K562 (cell line): ENCODE data around the gene COQ8B. TPM values are rescaled to one million over a fixed set of nuclear protein-coding genes. Genes with fewer than 3 reads are reported as not detected.

ENCODE experiments used
- ATAC-seq: fragments of 200-7000 bp; cut with Tn5 transposase; 3 replicates; pipeline ENCODE4 v1.9.1; 2020; ENCODE audit warnings: moderate library complexity
- BruUV-seq: library from RNA; stranded (reverse); fragments of 400-500 nt; replicated peaks from 2 replicates; lab custom pipeline; 2021; lab: Mats Ljungman, UMichigan
- CTCF ChIA-PET: fragments of 300-600 bp; formaldehyde crosslinking; extraction: SDS; loops from one replicate; lab custom pipeline; 2021; ENCODE audit warnings: low intra/inter-chr PET ratio; lab: Yijun Ruan, JAX
- POLR2A ChIA-PET: fragments of 300-600, 350-650 bp; sonication (Branson Sonifier 250); formaldehyde crosslinking; extraction: SDS; loops from one replicate; lab custom pipeline; 2021; ENCODE audit warnings: antibody characterized with exemption, inconsistent platforms; lab: Yijun Ruan, JAX
- DNase-seq, 4 experiments: peaks; one replicate each; pipeline versions ENCODE4 v3.0.0 to v3.0.0-alpha.2; 2011 to 2018; ENCODE audit warnings: low spot score in 3 of 4, mixed read lengths in 3 of 4; ENCODE audit errors: extremely low read depth in 1 of 4
- FAIRE-seq: peaks from 2 replicates; lab custom pipeline; 2011; peaks lifted over from hg19 to GRCh38; lab: Jason Lieb, UNC
- H2AFZ ChIP-seq: 2 replicates; pipeline ENCODE4 v1.6.0; 2011; ENCODE audit warnings: low read depth, low read length, control low read depth, inconsistent platforms
- H3K27ac ChIP-seq: fragments of 200-600 bp; 3 replicates; pipeline ENCODE4 v1.8.0; 2011; ENCODE audit warnings: low read depth, mild to moderate bottlenecking, control low read depth, inconsistent platforms, low read length, moderate library complexity, mixed read lengths; ENCODE audit errors: extremely low read depth
- H3K27me3 ChIP-seq, 2 experiments: fragments of 300-600 bp in 1 of 2; 2 replicates in 1 of 2; 3 replicates in 1 of 2; pipeline versions ENCODE4 v1.6.0 to v1.8.0; 2011; ENCODE audit warnings: inconsistent platforms in 2 of 2, low read length in 2 of 2, mild to moderate bottlenecking in 1 of 2, mixed read lengths in 1 of 2, moderate library complexity in 1 of 2; ENCODE audit not compliant: control insufficient read depth in 2 of 2, insufficient read depth in 2 of 2
- H3K36me3 ChIP-seq: fragments of 300-600 bp; 3 replicates; pipeline ENCODE4 v1.8.0; 2011; ENCODE audit warnings: mild to moderate bottlenecking, low read length, inconsistent platforms; ENCODE audit not compliant: control insufficient read depth, insufficient read depth
- H3K4me1 ChIP-seq, 2 experiments: fragments of 200-600 bp in 1 of 2; replicated peaks in 1 of 2; 2 replicates in 1 of 2; 3 replicates in 1 of 2; pipeline versions ENCODE4 v1.5.1 to v1.8.0; 2011; ENCODE audit warnings: inconsistent platforms in 2 of 2, low read length in 2 of 2, mild to moderate bottlenecking in 1 of 2, mixed read lengths in 1 of 2, moderate library complexity in 1 of 2; ENCODE audit not compliant: control insufficient read depth in 2 of 2, insufficient read depth in 2 of 2
- H3K4me2 ChIP-seq: 2 replicates; pipeline ENCODE4 v1.6.1; 2011; ENCODE audit warnings: low read length, control low read depth, inconsistent platforms, mixed read lengths; ENCODE audit not compliant: insufficient read depth
- H3K4me3 ChIP-seq: fragments of 200-600 bp; sonication (generic), shearing (Covaris generic); 2 replicates; pipeline ENCODE4 v1.5.1; 2016; ENCODE audit warnings: control low read depth, inconsistent platforms
- H3K79me2 ChIP-seq: fragments of 200-600 bp; 3 replicates; pipeline ENCODE4 v1.8.0; 2011; ENCODE audit warnings: low read length, inconsistent platforms; ENCODE audit not compliant: control insufficient read depth, insufficient read depth
- H3K9ac ChIP-seq, 2 experiments: 2 replicates each; pipeline versions ENCODE4 v1.6.0 to v1.6.1; 2011; ENCODE audit warnings: low read depth in 2 of 2, low read length in 2 of 2, control low read depth in 1 of 2, inconsistent platforms in 1 of 2, mild to moderate bottlenecking in 1 of 2, mixed read lengths in 1 of 2; ENCODE audit not compliant: insufficient read depth in 1 of 2
- H3K9me1 ChIP-seq: one replicate; pipeline ENCODE4 v1.6.0; 2011; ENCODE audit warnings: inconsistent platforms, mild to moderate bottlenecking, low read length, moderate library complexity; ENCODE audit not compliant: control insufficient read depth, insufficient read depth
- H3K9me3 ChIP-seq: replicated peaks from 2 replicates; pipeline ENCODE4 v1.5.1; 2011; ENCODE audit warnings: low read depth, low read length, inconsistent platforms; ENCODE audit not compliant: control insufficient read depth, insufficient read depth
- H4K20me1 ChIP-seq: replicated peaks from 2 replicates; pipeline ENCODE4 v1.6.1; 2011; ENCODE audit warnings: low read length, inconsistent platforms, mixed read lengths; ENCODE audit not compliant: control insufficient read depth, insufficient read depth
- BRD4 ChIP-seq: fragments of 200-600 bp; sonication (generic); IDR thresholded peaks from 2 replicates; pipeline ENCODE4 v1.6.1; 2017; ENCODE audit warnings: inconsistent platforms
- FOXJ3 ChIP-seq: sonication (generic); formaldehyde crosslinking; IDR thresholded peaks from 2 replicates; pipeline ENCODE4 v1.4.0; 2020; ENCODE audit warnings: mild to moderate bottlenecking, missing genetic modification reagents
- GATA2 ChIP-seq: sonication (generic); formaldehyde crosslinking; IDR thresholded peaks from 2 replicates; pipeline ENCODE4 v1.4.0; 2020; ENCODE audit warnings: mild to moderate bottlenecking, missing genetic modification reagents
- HMG20A ChIP-seq: fragments of 450-650 bp; formaldehyde crosslinking; conservative IDR thresholded peaks from 2 replicates; pipeline ENCODE4 v1.4.0; 2020; ENCODE audit warnings: mild to moderate bottlenecking, mixed read lengths
- IRF2 ChIP-seq: sonication (generic); formaldehyde crosslinking; IDR thresholded peaks from 2 replicates; pipeline ENCODE4 v1.8.1; 2022; ENCODE audit warnings: mild to moderate bottlenecking, missing genetic modification reagents
- POLR2G ChIP-seq: fragments of 200-400 bp; formaldehyde crosslinking; IDR thresholded peaks from 2 replicates; pipeline ENCODE4 v1.6.1; 2017; ENCODE audit warnings: low read depth, mild to moderate bottlenecking, antibody characterized with exemption, low read length, moderate library complexity
- RBM25 ChIP-seq: fragments of 200-400 bp; formaldehyde crosslinking; IDR thresholded peaks from 2 replicates; pipeline ENCODE4 v1.6.1; 2018; ENCODE audit warnings: low read length, low read depth, moderate library complexity; ENCODE audit not compliant: severe bottlenecking
- SREBF2 ChIP-seq: sonication (generic); formaldehyde crosslinking; IDR thresholded peaks from 2 replicates; pipeline ENCODE4 v1.4.0; 2020; ENCODE audit warnings: mild to moderate bottlenecking, missing genetic modification reagents
- TBL1XR1 ChIP-seq, 2 experiments: IDR thresholded peaks; 2 replicates each; pipeline ENCODE4 v1.6.1; 2012; ENCODE audit warnings: improper control_type of control experiment in 2 of 2, low read length in 2 of 2, mild to moderate bottlenecking in 1 of 2
- TCF7 ChIP-seq: sonication (generic); IDR thresholded peaks from 2 replicates; pipeline ENCODE4 v1.6.1; 2016; ENCODE audit warnings: antibody characterized with exemption, borderline replicate concordance
- TSC22D4 ChIP-seq: fragments of 450-650 bp; IDR thresholded peaks from 2 replicates; pipeline ENCODE4 v1.6.1; 2016; ENCODE audit warnings: missing genetic modification characterization, missing biosample characterization, control low read depth
- ZC3H11A ChIP-seq: IDR thresholded peaks from 2 replicates; pipeline ENCODE4 v1.6.1; 2012; ENCODE audit warnings: low read depth, low read length, improper control_type of control experiment
- ZC3H8 ChIP-seq: fragments of 450-650 bp; IDR thresholded peaks from 2 replicates; pipeline ENCODE4 v1.6.1; 2017
- ZNF239 ChIP-seq: fragments of 250-450 bp; sonication (Bioruptor Pico); IDR thresholded peaks from 2 replicates; pipeline ENCODE4 v1.4.0; 2020; ENCODE audit warnings: mild to moderate bottlenecking
- ZNF449 ChIP-seq: fragments of 250-450 bp; sonication (Bioruptor Pico); IDR thresholded peaks from 2 replicates; pipeline ENCODE4 v1.8.0; 2022; ENCODE audit warnings: moderate library complexity, mild to moderate bottlenecking, inconsistent platforms
- WGBS: fragments of 100-300 bp; shearing (Covaris generic); methylation state at CpG from one replicate; pipeline ENCODE4 v1.1.6; 2016; ENCODE audit warnings: low coverage, mixed read lengths; ENCODE audit not compliant: insufficient coverage; ENCODE audit errors: missing lambda C conversion rate; 5-methylcytosine and 5-hydroxymethylcytosine counted together
- in situ Hi-C: fragments of 300-500 bp; cut with MboI; formaldehyde crosslinking; loops from 4 replicates; pipeline ENCODE4 v1.15.0; 2018; ENCODE audit warnings: inconsistent platforms, mixed read lengths
- intact Hi-C: fragments of 100-400 bp; cut with micrococcal nuclease; formaldehyde crosslinking; loops from 2 replicates; pipeline ENCODE4 v1.14.2; 2022
- polyA plus RNA-seq, 8 experiments: library from polyadenylated mRNA; depleted of rRNA in 4 of 8; stranded (reverse) in 5 of 8; unstranded in 3 of 8; fragments of >200 nt; fragmentation: Nextera tagmentation in 2 of 8; fragmentation: Illumina TruSeq in 1 of 8; extraction: Ambion mirVana in 2 of 8; extraction: Trizol in 1 of 8; gene quantifications; 2 replicates each; pipeline versions ENCODE4 v1.2.1 to v1.2.3, GENCODE V29; 2011 to 2014; ENCODE audit warnings: inconsistent platforms in 1 of 8, missing spikeins in 1 of 8
- total RNA-seq, 7 experiments: library from RNA; depleted of rRNA in 6 of 7; stranded (reverse); fragments of >200 nt in 6 of 7; fragmentation: Illumina TruSeq in 2 of 7; extraction: Trizol in 2 of 7; gene quantifications; 2 replicates each; pipeline versions ENCODE4 v1.2.1 to v1.2.3, GENCODE V29; 2011 to 2021; ENCODE audit warnings: low replicate concordance in 1 of 7
- TF ChIP-seq, protein P1 (sequence below): fragments of 250-450 bp; sonication (Bioruptor Pico); IDR thresholded peaks from 2 replicates; pipeline ENCODE4 v1.4.0; 2020; ENCODE audit warnings: mild to moderate bottlenecking

Gene COQ8B
- total and polyA plus RNA-seq, 9 of the 15 experiments (the other 6 are each of a cell fraction or from before 2014, with no cell fraction given), result 0.41 to 32.3 (median 12.9) TPM

DNA sequence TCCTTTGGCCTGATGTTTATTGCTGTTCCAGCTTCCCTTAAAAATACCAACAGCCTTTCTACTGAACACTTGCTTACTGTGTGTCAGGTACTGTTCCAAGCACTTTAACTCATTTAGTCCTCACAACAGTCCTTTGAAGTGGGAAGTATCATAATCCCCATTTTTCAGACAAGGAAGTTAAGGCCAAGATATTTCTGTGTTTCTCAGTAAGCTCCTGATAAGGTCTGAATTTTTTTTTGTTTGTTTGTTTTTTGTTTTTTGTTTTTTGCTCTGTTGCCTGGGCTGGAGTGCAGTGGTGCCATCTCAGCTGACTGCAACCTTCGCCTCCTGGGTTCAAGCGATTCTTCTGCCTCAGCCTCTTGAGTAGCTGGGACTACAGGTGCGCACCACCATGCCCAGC lies 41.8 kb upstream of the COQ8B start:
- H3K79me2 ChIP-seq, result peaks cover 67% of the 10 kb centered on the region

More for the DNA sequence above, 41.8 kb upstream of the COQ8B start:
- BruUV-seq, result no TSS peak
- Histone ChIP-seq H3K9ac (no peak overlapping the region), H3K36me3 (peaks cover 93% of the 10 kb centered on the region), H3K4me3 (no peak overlapping the region), H3K9me3 (no peaks in the 10 kb centered on the region), H2AFZ (no peak overlapping the region), H3K27ac (no peak overlapping the region), H3K4me2 (no peak overlapping the region), H3K27me3 (no peaks in the 10 kb centered on the region), H4K20me1 (peaks cover 29% of the 10 kb centered on the region), H3K4me1 (peaks cover 14 to 24% of the 10 kb centered on the region in 2 experiments; a peak in 4 of 5 replicates), H3K9me1 (peaks cover 3% of the 10 kb centered on the region)
- TF ChIP-seq TBL1XR1 (IDR thresholded peaks at IDR 0.05; ENCODE audit: low read length in 2 of 2) (no peak), FOXJ3 (no peak), ZC3H11A (no peak), ZC3H8 (no peak), RBM25 (peak; percentile 35), ZNF239 (CRISPR knock-in tag) (peak; percentile 79), TSC22D4 (tag) (no peak), HMG20A (no peak), GATA2 (no peak), TCF7 (no peak), SREBF2 (CRISPR knock-in tag) (no peak), ZNF449 (CRISPR knock-in tag) (no peak), BRD4 (no peak), IRF2 (CRISPR knock-in tag) (no peak), POLR2G (no peak)
- TF ChIP-seq, protein P1, sequence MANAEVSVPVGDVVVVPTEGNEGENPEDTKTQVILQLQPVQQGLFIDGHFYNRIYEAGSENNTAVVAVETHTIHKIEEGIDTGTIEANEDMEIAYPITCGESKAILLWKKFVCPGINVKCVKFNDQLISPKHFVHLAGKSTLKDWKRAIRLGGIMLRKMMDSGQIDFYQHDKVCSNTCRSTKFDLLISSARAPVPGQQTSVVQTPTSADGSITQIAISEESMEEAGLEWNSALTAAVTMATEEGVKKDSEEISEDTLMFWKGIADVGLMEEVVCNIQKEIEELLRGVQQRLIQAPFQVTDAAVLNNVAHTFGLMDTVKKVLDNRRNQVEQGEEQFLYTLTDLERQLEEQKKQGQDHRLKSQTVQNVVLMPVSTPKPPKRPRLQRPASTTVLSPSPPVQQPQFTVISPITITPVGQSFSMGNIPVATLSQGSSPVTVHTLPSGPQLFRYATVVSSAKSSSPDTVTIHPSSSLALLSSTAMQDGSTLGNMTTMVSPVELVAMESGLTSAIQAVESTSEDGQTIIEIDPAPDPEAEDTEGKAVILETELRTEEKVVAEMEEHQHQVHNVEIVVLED (CRISPR knock-in tag), result no peak
- POLR2A ChIA-PET, result interaction anchor here (1.2 to 2.3 kb wide), 3 partner anchors 8 to 19 kb away, joined by 4 to 8 read pairs (median 6); partner anchors contain the start of genes ACTMAP and RAB4B
- no peak for ATAC-seq
- WGBS, result 93% methylated on average over 3 of the region's 3 CpGs
- in situ Hi-C loops, result no loop called here
- DNase-seq, result no peak
- CTCF ChIA-PET, result no interaction called here
- FAIRE-seq, result no peak
- intact Hi-C loops, result no loop called here
